Epithelial cell of esophagus (primary cell): ENCODE results near the gene JMJD1C.

Experiments
- DNase-seq: peaks from one replicate; pipeline ENCODE4 v3.0.0; 2010; ENCODE audit warnings: low read depth
- H3K4me3 ChIP-seq: 2 replicates; pipeline ENCODE4 v1.5.1; 2011; ENCODE audit warnings: mild to moderate bottlenecking, low read length, control low read depth
- CTCF ChIP-seq: IDR thresholded peaks from 2 replicates; pipeline ENCODE4 v1.5.1; 2011; ENCODE audit warnings: low read depth, mild to moderate bottlenecking, low read length, control low read depth, inconsistent platforms; ENCODE audit not compliant: insufficient read depth; ENCODE audit errors: missing control alignments

JMJD1C gene

GRCh38 chr10:63466144-63466935 lies 563 bp upstream of the JMJD1C start:
- peak; percentile 73 for DNase-seq
- H3K4me3 ChIP-seq: peak overlapping the region; percentile 86
- TF ChIP-seq CTCF: no peak

GRCh38 chr10:63464402-63465292 lies 1.1 kb downstream of the JMJD1C start:
- TF ChIP-seq CTCF: no peak
- DNase-seq: peak; percentile 37
- H3K4me3 ChIP-seq: peak overlapping the region; percentile 86

- TF ChIP-seq CTCF: no peak
- no peak for DNase-seq
- H3K4me3 ChIP-seq: no peak overlapping the region
Observed at GRCh38 chr10:63462442-63462841, 3.3 kb downstream of the JMJD1C start.

GRCh38 chr10:63458177-63458576 lies 7.6 kb downstream of the JMJD1C start:
- no peak for DNase-seq
- no peak for TF ChIP-seq CTCF
- H3K4me3 ChIP-seq: no peak overlapping the region

GRCh38 chr10:63457594-63457993 lies 8.2 kb downstream of the JMJD1C start:
- no peak for DNase-seq
- no peak overlapping the region for H3K4me3 ChIP-seq
- TF ChIP-seq CTCF: no peak

GRCh38 chr10:63456437-63457210 lies 9.2 kb downstream of the JMJD1C start:
- DNase-seq: peak; percentile 58
- TF ChIP-seq CTCF: no peak
- H3K4me3 ChIP-seq: no peak overlapping the region
